ENCODE measurements around the gene GCDH.

GRCh38 chr19:12888006-12888603 is 2.9 kb upstream of the GCDH start:
- TF ChIP-seq, protein P1, sequence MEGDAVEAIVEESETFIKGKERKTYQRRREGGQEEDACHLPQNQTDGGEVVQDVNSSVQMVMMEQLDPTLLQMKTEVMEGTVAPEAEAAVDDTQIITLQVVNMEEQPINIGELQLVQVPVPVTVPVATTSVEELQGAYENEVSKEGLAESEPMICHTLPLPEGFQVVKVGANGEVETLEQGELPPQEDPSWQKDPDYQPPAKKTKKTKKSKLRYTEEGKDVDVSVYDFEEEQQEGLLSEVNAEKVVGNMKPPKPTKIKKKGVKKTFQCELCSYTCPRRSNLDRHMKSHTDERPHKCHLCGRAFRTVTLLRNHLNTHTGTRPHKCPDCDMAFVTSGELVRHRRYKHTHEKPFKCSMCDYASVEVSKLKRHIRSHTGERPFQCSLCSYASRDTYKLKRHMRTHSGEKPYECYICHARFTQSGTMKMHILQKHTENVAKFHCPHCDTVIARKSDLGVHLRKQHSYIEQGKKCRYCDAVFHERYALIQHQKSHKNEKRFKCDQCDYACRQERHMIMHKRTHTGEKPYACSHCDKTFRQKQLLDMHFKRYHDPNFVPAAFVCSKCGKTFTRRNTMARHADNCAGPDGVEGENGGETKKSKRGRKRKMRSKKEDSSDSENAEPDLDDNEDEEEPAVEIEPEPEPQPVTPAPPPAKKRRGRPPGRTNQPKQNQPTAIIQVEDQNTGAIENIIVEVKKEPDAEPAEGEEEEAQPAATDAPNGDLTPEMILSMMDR (IDR thresholded peaks at IDR 0.05; ENCODE audit: low read length) = no peak
- TF ChIP-seq EZH2phosphoT487 (IDR thresholded peaks at IDR 0.05; ENCODE audit: low read length) = no peak

Measured in MM.1S (cell line).